Lower lobe of right lung (tissue), 2 donors: ENCODE measurements around the gene PTPRCAP. TPM values are rescaled to one million over a fixed set of nuclear protein-coding genes. Genes with fewer than 3 reads are reported as not detected.
"Not testable (repeated sequence)": the region's sequence is repeated elsewhere in the genome, so short reads cannot be mapped to it uniquely, and the experiment has no call there.

ENCODE experiments used
- ATAC-seq, 2 donors: fragments of 200-7000 bp; cut with Tn5 transposase; one replicate each; pipeline ENCODE4 v1.9.1; 2020 to 2022; ENCODE audit warnings: mild to moderate bottlenecking in 2 of 2, moderate library complexity in 2 of 2
- DNase-seq: peaks from one replicate; pipeline ENCODE4 v3.0.0-alpha.2; 2020
- H3K27ac ChIP-seq: fragments of 200-600 bp; one replicate; pipeline ENCODE4 v1.8.0; 2022
- H3K27me3 ChIP-seq: fragments of 200-600 bp; one replicate; pipeline ENCODE4 v1.8.0; 2022; ENCODE audit warnings: low read depth
- H3K36me3 ChIP-seq: fragments of 200-600 bp; one replicate; pipeline ENCODE4 v1.8.0; 2022; ENCODE audit warnings: mild to moderate bottlenecking
- H3K4me1 ChIP-seq: fragments of 200-600 bp; one replicate; pipeline ENCODE4 v1.8.0; 2022
- H3K4me3 ChIP-seq: fragments of 200-600 bp; one replicate; pipeline ENCODE4 v1.8.0; 2022; ENCODE audit warnings: mild to moderate bottlenecking
- H3K9me3 ChIP-seq: fragments of 200-600 bp; one replicate; pipeline ENCODE4 v1.8.0; 2022
- intact Hi-C: fragments of 100-400 bp; cut with DNase I; formaldehyde crosslinking; loops from one replicate; pipeline ENCODE4 v1.11.0; 2022
- total RNA-seq: library from RNA; stranded (reverse); fragmentation: NEBNext Ultra II Directional; extraction: Animal tissue kit (Norgen Biotek cat#: 25700); gene quantifications from one replicate; pipeline ENCODE4 v1.2.1, GENCODE V29; 2021
- TF ChIP-seq, protein P1 (sequence below): fragments of 200-600 bp; IDR thresholded peaks from one replicate; pipeline ENCODE4 v1.8.0; 2022; ENCODE audit warnings: antibody characterized with exemption, mild to moderate bottlenecking
- donor health status: DM: no; HTN: yes; CAD: no; lungs with severe emphysema.

Gene PTPRCAP
- total RNA-seq, 1 donor from 2014 or later, result 15.7 TPM

DNA sequence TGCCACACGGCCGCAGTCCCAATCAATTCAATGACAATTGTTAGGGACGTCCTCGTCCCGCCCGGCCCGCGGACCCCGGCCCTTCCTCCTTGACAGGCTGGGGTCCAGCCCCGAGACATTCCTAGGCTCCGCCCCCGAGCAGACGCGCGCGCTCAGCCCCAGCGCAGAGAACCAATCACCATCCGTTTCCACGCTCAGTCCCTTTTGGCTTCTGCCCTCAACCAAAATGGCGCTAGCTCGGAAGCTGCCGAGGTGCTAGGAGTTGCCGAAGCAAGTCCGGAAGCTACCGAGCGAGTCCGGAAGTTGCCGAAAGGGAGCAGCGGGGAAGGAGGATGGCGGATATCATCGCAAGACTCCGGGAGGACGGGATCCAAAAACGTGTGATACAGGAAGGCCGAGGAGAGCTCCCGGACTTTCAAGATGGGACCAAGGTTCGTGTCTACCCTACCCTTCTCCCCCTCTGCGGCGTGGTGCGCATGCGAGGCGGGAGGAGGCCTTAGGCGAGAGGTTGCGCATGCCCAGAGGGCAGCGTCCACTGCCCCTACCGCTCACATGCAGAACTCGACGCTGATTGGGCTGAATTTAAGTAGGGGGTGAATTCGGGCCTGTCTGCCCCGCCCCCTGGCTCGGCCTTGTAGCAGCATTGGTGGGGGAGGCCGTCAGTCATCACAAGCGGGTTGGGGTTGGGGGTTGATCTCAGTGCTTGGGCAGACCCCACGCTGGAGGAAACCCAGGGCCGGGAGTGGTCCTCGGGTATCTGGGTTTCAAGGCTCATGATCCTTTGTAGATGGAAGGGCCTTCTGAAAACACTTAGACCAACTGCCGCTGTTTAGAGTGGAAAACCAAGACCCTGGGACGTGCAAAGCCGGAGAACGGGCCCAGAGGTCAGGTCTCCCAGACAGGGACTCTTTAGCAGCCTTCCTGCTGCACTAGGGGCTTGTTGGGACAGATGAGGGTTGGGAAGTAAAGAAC, 45.6 kb upstream of the PTPRCAP start, which contains the start of gene AIP:
Gene AIP (plus strand): TSS at position 200 of the 972 bp plus-strand sequence. CDS start 133 bp downstream, at position 333.
- ATAC-seq (peak; percentile 97 to 98), DNase-seq (peak; percentile 97)
- peaks cover 44% of the 10 kb centered on the region for H3K4me1 ChIP-seq
- peaks cover 16% of the 10 kb centered on the region for H3K36me3 ChIP-seq
- H3K9me3 ChIP-seq, result no peaks in the 10 kb centered on the region
- intact Hi-C loops, result no loop called here
- H3K27ac ChIP-seq, result peak within 1 kb of the TSS; percentile 87
- H3K27me3 ChIP-seq, result no peaks in the 10 kb centered on the region
- H3K4me3 ChIP-seq, result peak within 1 kb of the TSS; percentile 65
- TF ChIP-seq, protein P1, sequence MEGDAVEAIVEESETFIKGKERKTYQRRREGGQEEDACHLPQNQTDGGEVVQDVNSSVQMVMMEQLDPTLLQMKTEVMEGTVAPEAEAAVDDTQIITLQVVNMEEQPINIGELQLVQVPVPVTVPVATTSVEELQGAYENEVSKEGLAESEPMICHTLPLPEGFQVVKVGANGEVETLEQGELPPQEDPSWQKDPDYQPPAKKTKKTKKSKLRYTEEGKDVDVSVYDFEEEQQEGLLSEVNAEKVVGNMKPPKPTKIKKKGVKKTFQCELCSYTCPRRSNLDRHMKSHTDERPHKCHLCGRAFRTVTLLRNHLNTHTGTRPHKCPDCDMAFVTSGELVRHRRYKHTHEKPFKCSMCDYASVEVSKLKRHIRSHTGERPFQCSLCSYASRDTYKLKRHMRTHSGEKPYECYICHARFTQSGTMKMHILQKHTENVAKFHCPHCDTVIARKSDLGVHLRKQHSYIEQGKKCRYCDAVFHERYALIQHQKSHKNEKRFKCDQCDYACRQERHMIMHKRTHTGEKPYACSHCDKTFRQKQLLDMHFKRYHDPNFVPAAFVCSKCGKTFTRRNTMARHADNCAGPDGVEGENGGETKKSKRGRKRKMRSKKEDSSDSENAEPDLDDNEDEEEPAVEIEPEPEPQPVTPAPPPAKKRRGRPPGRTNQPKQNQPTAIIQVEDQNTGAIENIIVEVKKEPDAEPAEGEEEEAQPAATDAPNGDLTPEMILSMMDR, result peak; percentile 32

DNA sequence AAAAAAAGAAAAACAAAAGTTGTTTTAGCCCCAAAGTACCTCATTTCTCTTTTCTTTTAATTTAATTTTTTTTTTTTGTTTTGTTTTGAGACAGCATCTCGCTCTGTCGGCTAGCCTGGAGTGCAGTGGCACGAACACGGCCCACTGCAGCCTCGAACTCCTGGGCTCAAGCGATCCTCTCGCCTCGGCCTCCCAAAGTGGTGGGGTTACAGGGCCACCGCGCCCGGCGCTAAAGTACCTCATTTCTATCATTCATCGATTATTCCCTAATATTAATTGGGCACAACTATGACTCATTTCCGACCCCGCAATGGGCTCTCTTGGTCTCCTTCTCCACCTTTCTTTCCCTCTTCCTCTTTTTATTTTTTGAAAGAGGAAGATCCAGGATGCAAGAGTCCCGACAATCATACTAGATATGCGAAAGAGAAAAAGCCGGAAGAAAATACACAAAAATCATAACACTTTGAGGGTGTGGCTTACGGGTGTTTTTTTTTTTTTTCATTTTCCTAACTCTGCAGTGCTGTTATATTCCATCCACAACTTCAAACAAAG, 44.9 kb upstream of the PTPRCAP start:
- no peak for DNase-seq
- Histone ChIP-seq H3K9me3 (no peaks in the 10 kb centered on the region), H3K4me3 (peak overlapping the region; percentile 65), H3K36me3 (peaks cover 8% of the 10 kb centered on the region), H3K27ac (peak overlapping the region; percentile 87), H3K4me1 (peaks cover 44% of the 10 kb centered on the region), H3K27me3 (no peaks in the 10 kb centered on the region)
- intact Hi-C loops, result no loop called here
- peak; percentile 30 to 50 for ATAC-seq
- TF ChIP-seq, protein P1, result no peak

GRCh38 chr11:67477344-67478050, 40.0 kb upstream of the PTPRCAP start:
- DNase-seq, H3K27me3 ChIP-seq, H3K4me3 ChIP-seq, H3K9me3 ChIP-seq, ATAC-seq, intact Hi-C loops, H3K36me3 ChIP-seq, H3K27ac ChIP-seq: not testable (repeated sequence)
- H3K4me1 ChIP-seq, result peaks cover 10% of the 10 kb centered on the region

- intact Hi-C loops, result not testable (repeated sequence)
Observed at GRCh38 chr11:67476692-67477091, 39.2 kb upstream of the PTPRCAP start.

DNA sequence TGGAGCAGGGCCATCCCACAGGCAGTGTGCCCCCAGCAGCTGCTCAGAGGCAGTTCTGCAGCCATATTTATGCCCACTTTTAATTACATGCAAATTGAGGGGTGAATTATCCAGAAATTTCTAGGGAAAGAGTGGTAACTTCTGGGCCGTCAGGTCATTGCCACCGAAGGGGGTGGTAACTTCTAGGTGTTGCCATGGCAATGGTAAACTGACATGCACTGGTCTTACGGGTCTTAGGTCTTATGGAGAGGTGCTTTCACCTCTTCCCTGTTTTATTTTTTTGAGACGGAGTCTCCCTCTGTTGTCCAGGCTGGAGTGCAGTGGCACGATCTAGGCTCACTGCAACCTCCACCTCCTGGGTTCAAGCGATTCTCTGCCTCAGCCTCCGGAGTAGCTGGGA, 35.4 kb upstream of the PTPRCAP start:
- intact Hi-C loops, result no loop called here
- TF ChIP-seq, protein P1, result no peak

More at GRCh38 chr11:67476692-67477091, 39.2 kb upstream of the PTPRCAP start:
- ATAC-seq, H3K27ac ChIP-seq, DNase-seq, H3K4me1 ChIP-seq, H3K36me3 ChIP-seq, H3K9me3 ChIP-seq, H3K27me3 ChIP-seq, H3K4me3 ChIP-seq: not testable (repeated sequence)

GRCh38 chr11:67470337-67471002, 33.0 kb upstream of the PTPRCAP start:
- Histone ChIP-seq H3K4me1 (peaks cover 32% of the 10 kb centered on the region), H3K27ac (no peak overlapping the region), H3K4me3 (no peak overlapping the region), H3K27me3 (no peaks in the 10 kb centered on the region), H3K9me3 (no peaks in the 10 kb centered on the region), H3K36me3 (peaks cover 6% of the 10 kb centered on the region)
- no peak for DNase-seq
- ATAC-seq, result no peak
- intact Hi-C loops, result no loop called here
- TF ChIP-seq, protein P1, result no peak

More for the DNA sequence above, 35.4 kb upstream of the PTPRCAP start:
- Histone ChIP-seq H3K27ac (no peak overlapping the region), H3K4me3 (no peak overlapping the region), H3K36me3 (no peaks in the 10 kb centered on the region), H3K27me3 (no peaks in the 10 kb centered on the region), H3K4me1 (peaks cover 14% of the 10 kb centered on the region), H3K9me3 (no peaks in the 10 kb centered on the region)
- ATAC-seq, result no peak
- DNase-seq, result no peak
